HL-60 (cell line): ENCODE data around the gene AKR1B1.

ENCODE experiments used
- DNase-seq, 2 experiments: peaks; one replicate each; pipeline ENCODE4 v3.0.0-alpha.2; 2010 to 2020; ENCODE audit warnings: low read depth in 1 of 2, low spot score in 1 of 2
- H3K27ac ChIP-seq: fragments of 250-450 bp; sonication (Bioruptor Pico); replicated peaks from 2 replicates; pipeline ENCODE4 v1.5.1; 2020; ENCODE audit warnings: mild to moderate bottlenecking, moderate library complexity
- H3K27me3 ChIP-seq: fragments of 250-450 bp; sonication (Bioruptor Pico); 2 replicates; pipeline ENCODE4 v1.5.1; 2021; ENCODE audit warnings: mild to moderate bottlenecking, moderate library complexity; ENCODE audit not compliant: insufficient read depth, poor library complexity, severe bottlenecking
- H3K4me3 ChIP-seq: replicated peaks from 2 replicates; pipeline ENCODE4 v1.5.1; 2011; ENCODE audit warnings: mild to moderate bottlenecking, control low read depth, low read length; ENCODE audit not compliant: insufficient read depth
- GABPA ChIP-seq: IDR thresholded peaks from 2 replicates; pipeline ENCODE4 v1.6.1; 2012; ENCODE audit warnings: low read depth
- POLR2AphosphoS5 ChIP-seq: IDR thresholded peaks from 2 replicates; pipeline ENCODE4 v1.6.1; 2012; ENCODE audit warnings: low read depth
- SPI1 ChIP-seq: IDR thresholded peaks from 2 replicates; pipeline ENCODE4 v1.6.1; 2012; ENCODE audit warnings: low read depth, mild to moderate bottlenecking, borderline replicate concordance
- TF ChIP-seq, protein P1 (sequence below): IDR thresholded peaks from 2 replicates; pipeline ENCODE4 v1.6.1; 2012; ENCODE audit warnings: low read depth; ENCODE audit not compliant: insufficient replicate concordance
- TF ChIP-seq, protein P2 (sequence below): IDR thresholded peaks from one replicate; pipeline ENCODE4 v1.5.1; 2011; ENCODE audit warnings: low read length, control low read depth, inconsistent platforms; ENCODE audit not compliant: insufficient read depth

AKR1B1 gene

DNA sequence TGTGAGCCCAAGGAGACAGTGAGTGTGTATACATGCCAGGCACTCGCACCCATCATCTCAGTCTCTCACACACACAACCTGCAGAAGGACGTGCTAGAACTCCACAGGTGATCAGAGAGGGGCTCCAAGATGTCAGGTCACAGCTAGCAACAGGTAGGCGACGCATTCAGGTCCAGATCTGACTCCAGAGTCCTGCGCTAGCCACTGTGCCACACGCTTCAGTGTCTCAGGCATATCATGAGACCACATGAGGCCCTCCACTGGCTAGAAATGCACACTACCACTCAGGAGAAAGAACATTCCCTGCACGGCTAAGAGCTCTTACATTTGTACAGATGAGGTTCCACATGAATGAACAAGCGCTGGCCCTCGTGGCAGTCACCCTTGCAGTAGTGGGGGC lies 11.5 kb downstream of the AKR1B1 start:
- TF ChIP-seq SPI1 (no peak), GABPA (no peak)
- TF ChIP-seq, protein P1, sequence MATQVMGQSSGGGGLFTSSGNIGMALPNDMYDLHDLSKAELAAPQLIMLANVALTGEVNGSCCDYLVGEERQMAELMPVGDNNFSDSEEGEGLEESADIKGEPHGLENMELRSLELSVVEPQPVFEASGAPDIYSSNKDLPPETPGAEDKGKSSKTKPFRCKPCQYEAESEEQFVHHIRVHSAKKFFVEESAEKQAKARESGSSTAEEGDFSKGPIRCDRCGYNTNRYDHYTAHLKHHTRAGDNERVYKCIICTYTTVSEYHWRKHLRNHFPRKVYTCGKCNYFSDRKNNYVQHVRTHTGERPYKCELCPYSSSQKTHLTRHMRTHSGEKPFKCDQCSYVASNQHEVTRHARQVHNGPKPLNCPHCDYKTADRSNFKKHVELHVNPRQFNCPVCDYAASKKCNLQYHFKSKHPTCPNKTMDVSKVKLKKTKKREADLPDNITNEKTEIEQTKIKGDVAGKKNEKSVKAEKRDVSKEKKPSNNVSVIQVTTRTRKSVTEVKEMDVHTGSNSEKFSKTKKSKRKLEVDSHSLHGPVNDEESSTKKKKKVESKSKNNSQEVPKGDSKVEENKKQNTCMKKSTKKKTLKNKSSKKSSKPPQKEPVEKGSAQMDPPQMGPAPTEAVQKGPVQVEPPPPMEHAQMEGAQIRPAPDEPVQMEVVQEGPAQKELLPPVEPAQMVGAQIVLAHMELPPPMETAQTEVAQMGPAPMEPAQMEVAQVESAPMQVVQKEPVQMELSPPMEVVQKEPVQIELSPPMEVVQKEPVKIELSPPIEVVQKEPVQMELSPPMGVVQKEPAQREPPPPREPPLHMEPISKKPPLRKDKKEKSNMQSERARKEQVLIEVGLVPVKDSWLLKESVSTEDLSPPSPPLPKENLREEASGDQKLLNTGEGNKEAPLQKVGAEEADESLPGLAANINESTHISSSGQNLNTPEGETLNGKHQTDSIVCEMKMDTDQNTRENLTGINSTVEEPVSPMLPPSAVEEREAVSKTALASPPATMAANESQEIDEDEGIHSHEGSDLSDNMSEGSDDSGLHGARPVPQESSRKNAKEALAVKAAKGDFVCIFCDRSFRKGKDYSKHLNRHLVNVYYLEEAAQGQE = no peak
- TF ChIP-seq, protein P2, sequence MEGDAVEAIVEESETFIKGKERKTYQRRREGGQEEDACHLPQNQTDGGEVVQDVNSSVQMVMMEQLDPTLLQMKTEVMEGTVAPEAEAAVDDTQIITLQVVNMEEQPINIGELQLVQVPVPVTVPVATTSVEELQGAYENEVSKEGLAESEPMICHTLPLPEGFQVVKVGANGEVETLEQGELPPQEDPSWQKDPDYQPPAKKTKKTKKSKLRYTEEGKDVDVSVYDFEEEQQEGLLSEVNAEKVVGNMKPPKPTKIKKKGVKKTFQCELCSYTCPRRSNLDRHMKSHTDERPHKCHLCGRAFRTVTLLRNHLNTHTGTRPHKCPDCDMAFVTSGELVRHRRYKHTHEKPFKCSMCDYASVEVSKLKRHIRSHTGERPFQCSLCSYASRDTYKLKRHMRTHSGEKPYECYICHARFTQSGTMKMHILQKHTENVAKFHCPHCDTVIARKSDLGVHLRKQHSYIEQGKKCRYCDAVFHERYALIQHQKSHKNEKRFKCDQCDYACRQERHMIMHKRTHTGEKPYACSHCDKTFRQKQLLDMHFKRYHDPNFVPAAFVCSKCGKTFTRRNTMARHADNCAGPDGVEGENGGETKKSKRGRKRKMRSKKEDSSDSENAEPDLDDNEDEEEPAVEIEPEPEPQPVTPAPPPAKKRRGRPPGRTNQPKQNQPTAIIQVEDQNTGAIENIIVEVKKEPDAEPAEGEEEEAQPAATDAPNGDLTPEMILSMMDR = no peak
- no peaks in the 10 kb centered on the region for H3K27me3 ChIP-seq
- DNase-seq = no peak
- no peak overlapping the region for H3K4me3 ChIP-seq
- no peak overlapping the region for H3K27ac ChIP-seq

DNA sequence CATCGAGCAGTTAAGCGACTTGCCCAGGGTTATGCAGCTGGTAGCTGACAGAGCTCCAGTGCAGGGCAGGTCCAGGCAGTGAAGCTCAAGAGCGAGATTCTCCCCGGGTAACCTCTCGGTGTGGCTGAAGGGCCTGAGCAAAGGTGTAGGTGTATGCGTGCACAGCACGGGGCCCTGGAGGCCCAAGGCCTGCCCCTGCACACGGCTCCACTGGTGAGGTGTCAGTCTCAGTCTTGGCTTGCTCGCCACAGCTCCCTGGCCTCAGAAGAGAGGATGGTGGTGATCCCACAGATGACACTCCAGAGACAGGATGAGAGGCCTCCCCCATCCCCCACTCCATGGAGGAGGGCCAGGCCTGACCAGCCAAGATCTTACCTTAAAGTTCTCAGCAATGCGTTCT lies 12.0 kb downstream of the AKR1B1 start:
- no peak for DNase-seq
- TF ChIP-seq, protein P1 = no peak
- TF ChIP-seq, protein P2 = no peak
- TF ChIP-seq GABPA (no peak), SPI1 (no peak), POLR2AphosphoS5 (no peak)
- H3K4me3 ChIP-seq = no peak overlapping the region
- no peaks in the 10 kb centered on the region for H3K27me3 ChIP-seq
- no peak overlapping the region for H3K27ac ChIP-seq

DNA sequence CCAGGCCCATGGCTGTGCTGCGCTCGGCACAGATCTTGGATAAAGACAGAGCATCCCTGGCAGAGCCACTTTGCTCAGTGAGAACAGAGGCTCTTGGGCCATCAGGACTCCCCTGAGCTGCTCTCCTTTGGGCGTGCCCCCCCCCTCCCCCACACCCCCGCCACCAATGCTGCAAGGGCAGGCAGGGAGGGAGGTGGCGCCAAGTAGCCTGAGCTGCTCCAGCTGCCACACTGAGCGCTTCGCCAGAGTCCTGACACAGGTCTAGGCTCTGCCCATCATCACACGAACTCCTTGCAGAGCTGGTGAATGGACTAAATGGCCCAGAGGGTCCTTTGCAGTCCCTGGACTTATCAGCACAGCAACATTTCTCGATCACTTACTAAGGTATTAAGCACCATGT lies 12.5 kb downstream of the AKR1B1 start:
- TF ChIP-seq, protein P1 = no peak
- TF ChIP-seq POLR2AphosphoS5 (no peak), SPI1 (no peak), GABPA (no peak)
- TF ChIP-seq, protein P2 = no peak
- H3K27ac ChIP-seq = no peak overlapping the region
- H3K27me3 ChIP-seq = no peaks in the 10 kb centered on the region
- no peak for DNase-seq
- H3K4me3 ChIP-seq = no peak overlapping the region
